ENCODE results near the gene CTNNA3.

The CTNNA3 gene

GRCh38 chr10:66958466-66958865 lies 737.5 kb downstream of the CTNNA3 start:
- in situ Hi-C loops (cut with MboI; ENCODE audit: low sequenced_read_pairs, unreplicated experiment) = no loop called here
- no peak for TF ChIP-seq CTCF (IDR thresholded peaks at IDR 0.05; ENCODE audit: borderline replicate concordance, control extremely low read depth, extremely low read depth, insufficient read depth, missing control alignments)
- no peak for DNase-seq (ENCODE audit: low spot score)

GRCh38 chr10:66951896-66952295 lies 744.1 kb downstream of the CTNNA3 start:
- in situ Hi-C loops (cut with MboI; ENCODE audit: low sequenced_read_pairs, unreplicated experiment) = no loop called here
- no peak for DNase-seq (ENCODE audit: low spot score)
- no peak for TF ChIP-seq CTCF (IDR thresholded peaks at IDR 0.05; ENCODE audit: borderline replicate concordance, control extremely low read depth, extremely low read depth, insufficient read depth, missing control alignments)

DNA sequence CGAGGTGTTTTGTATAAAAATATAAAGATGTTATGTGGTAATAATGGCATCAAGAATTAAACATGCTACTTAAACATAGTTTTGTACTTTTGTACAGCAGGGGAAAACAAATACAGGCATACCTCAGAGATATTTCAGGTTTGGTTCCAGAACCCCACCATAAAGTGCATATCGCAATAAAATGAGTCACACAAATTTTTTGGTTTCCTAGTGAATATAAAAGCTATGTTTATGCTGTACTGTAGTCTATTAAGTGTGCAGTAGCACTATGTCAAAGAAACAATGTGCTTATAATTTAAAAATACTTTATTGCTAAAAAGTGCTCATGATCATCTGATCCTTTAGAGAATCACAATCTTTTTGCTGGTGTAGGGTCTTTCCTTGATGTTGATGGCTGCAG lies 752.4 kb downstream of the CTNNA3 start:
- TF ChIP-seq CTCF (IDR thresholded peaks at IDR 0.05; ENCODE audit: borderline replicate concordance, control extremely low read depth, extremely low read depth, insufficient read depth, missing control alignments) = no peak
- in situ Hi-C loops (cut with MboI; ENCODE audit: low sequenced_read_pairs, unreplicated experiment) = no loop called here
- DNase-seq (ENCODE audit: low spot score) = no peak

DNA sequence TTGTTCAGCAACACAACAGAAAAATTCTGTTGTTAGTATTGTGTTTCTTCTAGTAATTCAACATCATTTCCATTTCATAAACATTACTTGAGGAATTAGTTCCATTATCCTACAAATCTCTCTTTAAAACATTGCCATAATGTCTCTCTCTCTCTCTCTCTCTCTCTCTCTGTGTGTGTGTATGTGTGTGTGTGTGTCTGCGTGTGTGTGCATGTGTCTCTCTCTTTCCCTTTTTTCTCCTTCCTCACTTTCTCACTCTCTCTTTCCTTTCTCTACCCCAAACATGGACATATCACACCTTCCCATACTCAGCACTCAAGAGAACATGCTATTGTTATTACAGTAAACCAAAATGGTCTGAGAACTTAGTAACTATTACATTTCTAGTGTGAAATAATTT lies 753.6 kb downstream of the CTNNA3 start:
- in situ Hi-C loops (cut with MboI; ENCODE audit: low sequenced_read_pairs, unreplicated experiment) = no loop called here

GRCh38 chr10:66941491-66941890 lies 754.5 kb downstream of the CTNNA3 start:
- TF ChIP-seq CTCF (IDR thresholded peaks at IDR 0.05; ENCODE audit: borderline replicate concordance, control extremely low read depth, extremely low read depth, insufficient read depth, missing control alignments) = no peak
- in situ Hi-C loops (cut with MboI; ENCODE audit: low sequenced_read_pairs, unreplicated experiment) = no loop called here
- DNase-seq (ENCODE audit: low spot score) = no peak

More for the DNA sequence above, 753.6 kb downstream of the CTNNA3 start:
- no peak for TF ChIP-seq CTCF (IDR thresholded peaks at IDR 0.05; ENCODE audit: borderline replicate concordance, control extremely low read depth, extremely low read depth, insufficient read depth, missing control alignments)
- DNase-seq (ENCODE audit: low spot score) = no peak

- no peak for DNase-seq (ENCODE audit: low spot score)
- in situ Hi-C loops (cut with MboI; ENCODE audit: low sequenced_read_pairs, unreplicated experiment) = no loop called here
- TF ChIP-seq CTCF (IDR thresholded peaks at IDR 0.05; ENCODE audit: borderline replicate concordance, control extremely low read depth, extremely low read depth, insufficient read depth, missing control alignments) = no peak
Observed at GRCh38 chr10:66940965-66941364, 755.0 kb downstream of the CTNNA3 start.

GRCh38 chr10:66934711-66935110 lies 761.3 kb downstream of the CTNNA3 start:
- no peak for DNase-seq (ENCODE audit: low spot score)
- in situ Hi-C loops (cut with MboI; ENCODE audit: low sequenced_read_pairs, unreplicated experiment) = no loop called here
- no peak for TF ChIP-seq CTCF (IDR thresholded peaks at IDR 0.05; ENCODE audit: borderline replicate concordance, control extremely low read depth, extremely low read depth, insufficient read depth, missing control alignments)

Measured in GM13976 (cell line).